Activated T-helper 9 cell treated with anti-CD3 and anti-CD28 coated beads, Interleukin-2, amount 50 U/mL, for 16 hours (primary cell): ENCODE measurements around the gene AFF1.
A peak's percentile ranks its signal among the peaks of the same experiment; 100 is the strongest.

Experiments
- DNase-seq: peaks from one replicate; pipeline ENCODE4 v3.0.0-alpha.2; 2020; ENCODE audit warnings: low read depth

Gene AFF1, protein sequence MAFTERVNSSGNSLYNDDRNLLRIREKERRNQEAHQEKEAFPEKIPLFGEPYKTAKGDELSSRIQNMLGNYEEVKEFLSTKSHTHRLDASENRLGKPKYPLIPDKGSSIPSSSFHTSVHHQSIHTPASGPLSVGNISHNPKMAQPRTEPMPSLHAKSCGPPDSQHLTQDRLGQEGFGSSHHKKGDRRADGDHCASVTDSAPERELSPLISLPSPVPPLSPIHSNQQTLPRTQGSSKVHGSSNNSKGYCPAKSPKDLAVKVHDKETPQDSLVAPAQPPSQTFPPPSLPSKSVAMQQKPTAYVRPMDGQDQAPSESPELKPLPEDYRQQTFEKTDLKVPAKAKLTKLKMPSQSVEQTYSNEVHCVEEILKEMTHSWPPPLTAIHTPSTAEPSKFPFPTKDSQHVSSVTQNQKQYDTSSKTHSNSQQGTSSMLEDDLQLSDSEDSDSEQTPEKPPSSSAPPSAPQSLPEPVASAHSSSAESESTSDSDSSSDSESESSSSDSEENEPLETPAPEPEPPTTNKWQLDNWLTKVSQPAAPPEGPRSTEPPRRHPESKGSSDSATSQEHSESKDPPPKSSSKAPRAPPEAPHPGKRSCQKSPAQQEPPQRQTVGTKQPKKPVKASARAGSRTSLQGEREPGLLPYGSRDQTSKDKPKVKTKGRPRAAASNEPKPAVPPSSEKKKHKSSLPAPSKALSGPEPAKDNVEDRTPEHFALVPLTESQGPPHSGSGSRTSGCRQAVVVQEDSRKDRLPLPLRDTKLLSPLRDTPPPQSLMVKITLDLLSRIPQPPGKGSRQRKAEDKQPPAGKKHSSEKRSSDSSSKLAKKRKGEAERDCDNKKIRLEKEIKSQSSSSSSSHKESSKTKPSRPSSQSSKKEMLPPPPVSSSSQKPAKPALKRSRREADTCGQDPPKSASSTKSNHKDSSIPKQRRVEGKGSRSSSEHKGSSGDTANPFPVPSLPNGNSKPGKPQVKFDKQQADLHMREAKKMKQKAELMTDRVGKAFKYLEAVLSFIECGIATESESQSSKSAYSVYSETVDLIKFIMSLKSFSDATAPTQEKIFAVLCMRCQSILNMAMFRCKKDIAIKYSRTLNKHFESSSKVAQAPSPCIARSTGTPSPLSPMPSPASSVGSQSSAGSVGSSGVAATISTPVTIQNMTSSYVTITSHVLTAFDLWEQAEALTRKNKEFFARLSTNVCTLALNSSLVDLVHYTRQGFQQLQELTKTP

DNA sequence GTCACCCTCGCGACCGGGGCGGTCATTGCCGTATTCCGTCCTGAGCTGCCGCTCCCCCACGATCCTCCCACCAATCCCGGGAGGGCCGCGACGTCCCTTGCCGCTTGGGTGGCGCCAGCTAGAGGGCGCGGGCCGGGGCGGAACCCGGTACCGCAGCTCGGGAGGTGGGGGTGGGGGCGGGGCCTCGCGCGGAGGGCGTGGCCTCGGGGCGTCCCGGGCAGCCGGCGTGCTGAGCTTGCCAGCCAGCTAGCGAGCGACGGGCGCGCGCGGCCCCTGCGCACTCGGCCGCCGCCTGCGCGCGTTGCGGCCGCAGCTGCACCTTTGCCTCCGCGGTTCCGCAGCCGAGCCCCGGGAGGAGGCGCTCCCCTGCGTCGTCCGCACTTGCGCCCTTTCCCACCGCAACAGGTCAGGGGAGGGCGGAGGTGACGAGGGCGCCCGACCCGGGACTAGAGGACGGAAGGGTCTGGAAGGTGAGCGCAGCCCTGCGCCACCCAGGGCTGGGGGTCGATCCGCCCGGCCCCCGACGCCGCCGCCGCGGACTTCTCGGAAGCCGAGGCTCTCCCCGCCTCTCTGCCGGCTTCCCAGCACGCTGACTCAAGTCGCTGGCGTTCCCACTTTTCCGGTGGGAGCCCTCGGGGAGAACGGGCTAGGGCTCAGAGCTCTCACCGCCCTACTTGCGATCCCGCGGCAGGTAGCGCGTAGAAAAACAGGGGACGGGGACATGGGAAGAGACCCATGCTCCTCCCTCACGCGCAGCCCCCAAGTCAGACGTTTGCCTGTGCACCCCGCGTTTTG lies at the start of gene AFF1:
Gene AFF1 (plus strand): TSS at position 241 of the 795 bp plus-strand sequence. CDS start 13,523 bp downstream, outside the sequence.
- peak; percentile 82 for DNase-seq

DNA sequence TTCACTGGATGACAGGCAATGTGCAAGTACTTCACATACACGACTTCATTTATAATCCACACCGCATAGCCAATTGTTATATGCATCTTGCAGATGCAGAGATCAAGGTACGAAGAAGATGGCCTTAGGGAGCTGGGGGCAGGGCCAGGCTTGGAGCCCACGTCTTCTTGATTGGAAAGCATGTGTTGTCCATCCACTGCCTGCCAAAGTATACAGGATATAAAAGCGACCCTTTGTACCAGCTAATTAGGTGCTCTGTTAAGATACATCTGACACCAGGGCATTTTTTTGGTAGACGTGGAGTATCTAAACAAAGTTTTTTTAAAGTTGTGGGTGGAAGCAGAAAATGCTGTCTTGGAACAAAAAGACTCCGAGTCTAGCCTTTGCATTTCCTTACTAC lies 44.0 kb upstream of the AFF1 start:
- no peak for DNase-seq

- DNase-seq, result peak; percentile 6
These were observed 42.8 kb upstream of the AFF1 start, which contains the start of gene C4orf36 for GRCh38 chr4:86891762-86892635. TSS of gene C4orf36 (minus strand) at chr4:86892422. CDS start at chr4:86891520, 902 bp downstream.

GRCh38 chr4:86892636-86892960 lies 42.2 kb upstream of the AFF1 start:
- DNase-seq, result no peak

- DNase-seq, result no peak
These were observed 41.7 kb upstream of the AFF1 start for GRCh38 chr4:86893136-86893535.

GRCh38 chr4:86894455-86894854 lies 40.4 kb upstream of the AFF1 start:
- DNase-seq, result no peak

- no peak for DNase-seq
These were observed 38.9 kb upstream of the AFF1 start for GRCh38 chr4:86895692-86896488.

DNA sequence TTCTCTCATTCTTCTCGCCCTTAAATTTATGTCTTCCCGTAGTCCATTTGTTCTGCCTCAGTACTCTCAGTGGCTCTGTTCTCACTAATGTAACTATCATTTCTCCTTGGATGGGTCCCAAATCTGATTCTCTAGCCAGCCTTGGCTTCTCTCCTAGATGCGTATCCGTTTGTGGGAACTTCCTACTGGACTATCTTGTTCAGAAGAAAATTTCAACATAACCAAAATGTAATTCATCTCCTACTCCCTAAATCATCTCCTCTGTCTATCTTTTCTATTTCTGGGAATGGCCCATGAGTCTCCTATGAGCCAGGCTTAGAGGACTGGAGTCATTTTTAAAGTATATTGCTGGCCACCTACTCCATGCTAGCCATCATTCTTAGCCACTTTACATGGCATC lies 38.2 kb upstream of the AFF1 start:
- no peak for DNase-seq

GRCh38 chr4:86898562-86898961 lies 36.2 kb upstream of the AFF1 start:
- no peak for DNase-seq

DNA sequence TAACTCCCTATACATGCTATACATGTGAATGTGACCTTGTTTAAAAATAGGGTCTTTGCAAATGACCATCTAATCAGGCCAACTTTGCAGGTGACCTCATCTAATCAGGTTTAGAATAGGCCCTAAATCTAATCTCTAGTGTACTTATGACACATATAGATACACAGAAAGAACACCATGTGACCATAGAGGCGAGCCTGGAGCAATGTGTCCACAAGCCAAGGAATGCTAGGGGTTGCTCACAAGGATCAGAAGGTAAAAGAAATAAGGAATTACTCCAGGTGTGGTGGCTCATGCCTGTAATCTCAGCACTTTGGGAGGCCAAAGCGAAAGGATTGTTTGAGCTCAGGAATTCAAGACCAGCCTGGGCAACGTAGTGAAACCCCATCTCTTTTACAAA lies 32.9 kb upstream of the AFF1 start:
- DNase-seq, result no peak

GRCh38 chr4:86908251-86908657 lies 26.6 kb upstream of the AFF1 start:
- no peak for DNase-seq

GRCh38 chr4:86909546-86910295 lies 25.1 kb upstream of the AFF1 start:
- DNase-seq, result no peak

DNA sequence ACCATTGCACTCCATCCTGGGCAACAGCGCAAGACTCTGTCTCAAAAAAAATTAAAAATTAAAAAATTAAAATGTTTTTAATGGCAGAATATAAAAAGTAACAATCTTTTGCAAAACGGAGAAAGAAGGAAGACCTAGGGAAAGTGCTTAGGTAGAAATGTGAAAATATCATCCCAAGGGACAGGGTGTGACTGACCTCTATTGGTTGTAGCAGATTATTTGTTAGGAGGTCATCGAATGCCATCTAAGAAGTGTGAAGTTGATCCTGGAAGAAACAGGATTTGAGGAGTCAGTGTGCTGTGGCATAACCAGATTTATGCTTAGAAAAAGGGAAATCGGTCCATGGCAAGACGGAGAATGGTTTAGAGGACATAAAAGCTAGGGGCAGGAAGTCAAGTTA lies 24.4 kb upstream of the AFF1 start:
- no peak for DNase-seq

GRCh38 chr4:86910820-86911684 lies 23.8 kb upstream of the AFF1 start:
- no peak for DNase-seq

DNA sequence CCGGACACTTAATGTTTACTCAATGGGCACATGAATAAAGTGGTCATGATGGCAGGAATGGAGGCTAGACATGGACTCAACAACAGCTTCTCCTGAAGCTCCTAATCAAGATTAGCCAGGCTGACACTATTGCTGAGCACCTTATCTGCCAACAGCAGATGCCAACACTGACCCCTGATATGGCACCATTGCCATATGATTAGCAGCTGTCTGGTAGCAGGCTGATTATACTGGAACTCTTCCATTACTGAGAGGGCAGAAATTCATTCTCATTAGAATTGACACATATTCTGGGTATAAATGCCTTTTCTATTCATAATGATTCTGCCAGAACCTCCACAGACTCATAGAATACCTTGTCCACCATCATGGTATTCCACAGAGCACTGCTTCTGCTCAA lies 18.4 kb upstream of the AFF1 start:
- DNase-seq, result no peak

- DNase-seq, result no peak
These were observed 17.4 kb upstream of the AFF1 start for GRCh38 chr4:86917212-86918039.

GRCh38 chr4:86918539-86919072 lies 16.2 kb upstream of the AFF1 start:
- no peak for DNase-seq
